WI38 (cell line): ENCODE results near the gene SALL3.

Experiments
- H3K4me3 ChIP-seq: 2 replicates; pipeline ENCODE4 v1.5.1; 2011; ENCODE audit warnings: low read depth, mild to moderate bottlenecking, control low read depth, low read length
- TF ChIP-seq, protein P1 (sequence below): IDR thresholded peaks from 2 replicates; pipeline ENCODE4 v1.5.1; 2012; ENCODE audit warnings: low read depth, mild to moderate bottlenecking, control low read depth, low read length

Gene SALL3

DNA sequence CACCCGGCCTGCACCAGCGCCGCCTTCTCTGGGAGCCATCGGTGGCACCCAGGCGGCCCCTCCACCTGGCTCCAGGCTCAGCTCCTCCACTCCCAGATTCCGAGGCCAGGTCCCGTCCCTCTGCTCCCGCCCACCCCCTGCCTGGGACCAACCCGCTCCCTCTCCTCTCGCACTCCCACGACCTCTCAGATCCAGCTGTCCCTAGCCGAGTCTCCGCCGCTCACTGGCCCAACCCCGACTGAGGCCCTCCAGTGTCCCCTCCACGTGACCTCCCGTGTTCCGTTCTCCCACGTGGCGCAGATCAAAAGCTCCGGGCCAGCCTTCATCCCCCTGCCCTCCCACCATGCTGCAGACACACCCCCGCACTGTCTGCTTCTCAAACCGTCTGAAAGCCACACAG lies 14.4 kb upstream of the SALL3 start:
- H3K4me3 ChIP-seq = no peak overlapping the region
- TF ChIP-seq, protein P1, sequence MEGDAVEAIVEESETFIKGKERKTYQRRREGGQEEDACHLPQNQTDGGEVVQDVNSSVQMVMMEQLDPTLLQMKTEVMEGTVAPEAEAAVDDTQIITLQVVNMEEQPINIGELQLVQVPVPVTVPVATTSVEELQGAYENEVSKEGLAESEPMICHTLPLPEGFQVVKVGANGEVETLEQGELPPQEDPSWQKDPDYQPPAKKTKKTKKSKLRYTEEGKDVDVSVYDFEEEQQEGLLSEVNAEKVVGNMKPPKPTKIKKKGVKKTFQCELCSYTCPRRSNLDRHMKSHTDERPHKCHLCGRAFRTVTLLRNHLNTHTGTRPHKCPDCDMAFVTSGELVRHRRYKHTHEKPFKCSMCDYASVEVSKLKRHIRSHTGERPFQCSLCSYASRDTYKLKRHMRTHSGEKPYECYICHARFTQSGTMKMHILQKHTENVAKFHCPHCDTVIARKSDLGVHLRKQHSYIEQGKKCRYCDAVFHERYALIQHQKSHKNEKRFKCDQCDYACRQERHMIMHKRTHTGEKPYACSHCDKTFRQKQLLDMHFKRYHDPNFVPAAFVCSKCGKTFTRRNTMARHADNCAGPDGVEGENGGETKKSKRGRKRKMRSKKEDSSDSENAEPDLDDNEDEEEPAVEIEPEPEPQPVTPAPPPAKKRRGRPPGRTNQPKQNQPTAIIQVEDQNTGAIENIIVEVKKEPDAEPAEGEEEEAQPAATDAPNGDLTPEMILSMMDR = no peak

DNA sequence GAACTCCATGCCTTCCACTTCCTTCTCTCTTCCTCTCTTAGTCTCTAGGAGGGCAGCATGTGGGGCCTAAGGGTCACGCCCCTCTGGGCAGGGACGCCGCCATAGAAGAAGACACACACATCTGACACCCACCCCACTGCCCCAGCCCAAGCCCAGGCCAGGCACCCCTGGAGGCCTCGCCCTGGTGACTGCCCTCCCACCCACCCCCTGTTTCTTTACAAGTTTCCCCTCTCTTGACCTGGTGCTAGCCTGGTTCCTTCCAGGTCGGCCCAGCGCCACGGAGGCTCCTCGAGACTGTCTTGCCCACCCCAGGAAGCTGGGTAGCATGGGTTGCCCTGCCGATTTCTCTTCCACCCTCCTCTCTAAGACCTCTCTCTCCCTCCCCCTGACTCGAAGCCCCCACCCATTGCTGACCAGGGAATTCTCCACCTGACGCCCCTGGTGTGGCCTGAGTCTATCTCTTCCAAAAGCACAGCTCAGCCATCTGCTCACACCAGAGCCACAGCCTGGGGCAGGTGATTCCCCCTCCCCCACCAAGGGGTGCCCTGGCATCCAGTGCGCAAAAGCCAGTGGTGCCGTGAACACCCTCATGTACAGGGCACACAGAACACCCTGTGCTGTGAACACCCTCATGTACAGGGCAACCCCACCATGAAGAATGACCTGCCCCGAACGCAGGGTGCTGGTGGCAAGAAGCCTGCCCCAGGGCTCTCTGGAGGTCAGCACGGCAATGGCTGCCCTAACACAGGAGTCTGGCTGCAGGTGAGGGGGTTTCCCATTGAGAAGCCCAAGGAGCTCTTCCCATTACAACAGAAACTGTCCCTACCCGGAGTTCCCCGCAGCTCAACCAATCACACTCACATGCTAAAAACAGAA lies 13.5 kb upstream of the SALL3 start:
- H3K4me3 ChIP-seq = no peak overlapping the region
- TF ChIP-seq, protein P1 = no peak

DNA sequence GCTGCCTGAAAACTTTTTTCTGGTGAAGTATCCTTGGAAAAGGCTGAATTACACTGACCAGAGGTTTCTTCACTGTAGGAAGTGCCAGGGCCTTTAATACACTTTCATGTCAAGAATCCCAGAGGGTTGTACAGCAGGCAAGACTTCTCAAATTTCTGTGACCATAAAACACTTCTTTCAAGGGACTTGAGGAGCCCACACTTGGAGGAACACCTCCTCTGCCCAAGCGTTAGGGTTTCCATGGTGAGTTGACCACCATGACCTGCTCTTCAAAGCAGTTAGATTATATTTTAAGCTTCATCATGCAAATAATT lies 12.9 kb upstream of the SALL3 start:
- TF ChIP-seq, protein P1 = no peak
- H3K4me3 ChIP-seq = no peak overlapping the region

DNA sequence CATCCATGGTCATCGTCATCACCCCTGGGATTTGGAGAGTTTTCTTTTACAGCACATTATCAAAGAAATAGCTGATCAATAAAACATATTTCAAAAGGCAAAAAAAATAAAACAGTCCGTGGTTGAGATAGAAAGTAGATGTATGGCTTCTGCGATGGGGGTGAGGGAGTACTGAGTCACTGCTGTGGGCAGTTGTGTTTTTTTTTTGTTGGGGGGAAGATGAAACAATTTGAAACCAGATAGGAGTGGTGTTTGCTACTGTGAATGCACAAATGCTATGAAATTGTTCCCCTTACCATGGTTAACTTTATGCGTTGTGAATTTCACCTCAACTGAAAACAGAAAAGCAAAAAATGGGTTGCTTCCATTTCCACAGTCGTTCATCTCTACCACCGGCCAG lies 11.9 kb upstream of the SALL3 start:
- H3K4me3 ChIP-seq = no peak overlapping the region
- TF ChIP-seq, protein P1 = no peak

DNA sequence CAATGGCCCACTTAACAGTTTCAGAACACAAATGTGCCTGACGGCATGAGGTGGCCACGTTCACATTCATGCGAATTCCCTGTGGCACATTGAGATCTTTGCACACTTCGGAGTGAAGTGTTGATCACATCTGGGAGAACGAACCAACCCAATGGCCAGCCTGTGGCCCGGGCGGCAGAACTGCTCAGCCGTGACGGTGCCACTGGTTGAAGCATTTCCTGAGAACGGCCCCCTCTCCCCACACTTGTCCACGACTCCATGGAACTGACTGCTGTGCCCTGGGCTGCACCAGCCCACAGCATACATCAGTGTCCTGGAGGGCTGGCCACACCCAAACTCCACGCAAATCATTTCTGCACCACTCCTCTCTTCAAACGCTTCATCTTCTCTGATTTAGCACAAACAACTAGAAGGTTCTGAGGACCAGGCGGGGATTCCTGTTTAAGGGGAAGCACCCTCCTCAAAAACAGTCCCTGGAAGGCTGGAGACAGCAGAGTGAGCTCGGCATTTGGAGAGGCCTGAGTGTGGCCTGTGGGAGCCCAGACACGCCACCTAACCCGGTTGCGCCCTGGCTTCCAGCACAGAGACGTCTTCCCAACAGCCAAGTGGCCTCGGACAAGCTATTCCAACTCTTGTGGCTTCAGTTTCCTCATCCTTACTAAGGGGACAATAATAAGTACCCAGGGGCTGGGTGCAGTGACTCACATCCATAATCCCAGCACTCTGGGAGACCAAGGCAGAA lies 9.9 kb upstream of the SALL3 start:
- no peak overlapping the region for H3K4me3 ChIP-seq
- TF ChIP-seq, protein P1 = no peak

DNA sequence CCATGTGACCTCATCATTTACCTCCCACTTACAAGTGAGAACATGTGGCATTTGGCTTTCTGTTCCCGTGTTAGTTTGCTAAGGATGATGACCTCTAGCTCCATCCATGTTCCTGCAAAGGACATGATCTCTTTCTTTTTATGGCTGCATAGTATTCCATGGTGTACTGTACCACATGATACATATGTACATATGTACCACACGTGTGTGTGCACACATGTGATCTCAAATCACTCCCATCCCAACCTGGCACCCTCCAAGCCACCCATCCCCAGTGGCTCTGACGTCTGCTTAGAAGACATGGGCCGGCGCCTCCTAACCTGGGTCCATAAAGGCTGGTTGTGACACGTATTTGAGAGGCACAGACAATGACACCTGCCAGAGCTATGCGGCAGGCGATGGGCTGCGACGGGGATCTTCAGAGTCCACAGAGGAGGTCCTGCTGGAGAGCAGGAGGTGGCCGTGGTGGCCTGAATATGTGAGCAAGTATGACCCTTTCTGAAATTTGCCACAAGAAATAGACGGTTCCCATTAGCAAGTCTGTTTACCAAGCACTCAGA lies 8.8 kb upstream of the SALL3 start:
- TF ChIP-seq, protein P1 = no peak
- no peak overlapping the region for H3K4me3 ChIP-seq
